GM19463 (cell line): ENCODE measurements around the gene E2F6.

Experiments
- ATAC-seq: cut with Tn5 transposase; IDR thresholded peaks from one replicate; pipeline ENCODE4 v1.9.1; 2021; ENCODE audit warnings: mild to moderate bottlenecking, moderate library complexity; ENCODE audit not compliant: unreplicated experiment

E2F6 gene

GRCh38 chr2:11494310-11494709 is 28.3 kb upstream of the E2F6 start:
- ATAC-seq = no peak

- no peak for ATAC-seq
These were observed 27.3 kb upstream of the E2F6 start for GRCh38 chr2:11493282-11493681.

- no peak for ATAC-seq
These were observed 26.8 kb upstream of the E2F6 start for GRCh38 chr2:11492720-11493119.

GRCh38 chr2:11492244-11492643 is 26.3 kb upstream of the E2F6 start:
- no peak for ATAC-seq

- no peak for ATAC-seq
These were observed 25.5 kb upstream of the E2F6 start for GRCh38 chr2:11491348-11491933.

- ATAC-seq = no peak
These were observed 24.2 kb upstream of the E2F6 start for GRCh38 chr2:11490194-11490593.

GRCh38 chr2:11488809-11489208 is 22.8 kb upstream of the E2F6 start:
- no peak for ATAC-seq

GRCh38 chr2:11483806-11484617 is 18.1 kb upstream of the E2F6 start:
- no peak for ATAC-seq

GRCh38 chr2:11482473-11483035 is 16.6 kb upstream of the E2F6 start:
- ATAC-seq = no peak

- no peak for ATAC-seq
These were observed 16.0 kb upstream of the E2F6 start for GRCh38 chr2:11481789-11482472.

- ATAC-seq = no peak
These were observed 15.4 kb upstream of the E2F6 start for GRCh38 chr2:11481426-11481788.

GRCh38 chr2:11480859-11481258 is 14.9 kb upstream of the E2F6 start:
- no peak for ATAC-seq

GRCh38 chr2:11480406-11480805 is 14.4 kb upstream of the E2F6 start:
- ATAC-seq = no peak

GRCh38 chr2:11478899-11479605 is 13.1 kb upstream of the E2F6 start:
- no peak for ATAC-seq

- peak; percentile 83 for ATAC-seq
These were observed 12.0 kb upstream of the E2F6 start for GRCh38 chr2:11477994-11478393.

GRCh38 chr2:11473659-11474433 is 7.9 kb upstream of the E2F6 start:
- no peak for ATAC-seq

GRCh38 chr2:11467749-11468148 is 1.8 kb upstream of the E2F6 start:
- ATAC-seq = no peak

- ATAC-seq = no peak
These were observed 1.2 kb upstream of the E2F6 start for GRCh38 chr2:11467129-11467649.

- ATAC-seq = peak; percentile 16
These were observed 557 bp upstream of the E2F6 start for GRCh38 chr2:11466307-11467128.
